ENCODE measurements around the gene AHNAK.

Gene AHNAK

GRCh38 chr11:62402960-62403730 lies 143.5 kb downstream of the AHNAK start:
- no peak for DNase-seq (ENCODE audit: low spot score)

GRCh38 chr11:62402226-62402959 lies 144.2 kb downstream of the AHNAK start:
- no peak for DNase-seq (ENCODE audit: low spot score)

GRCh38 chr11:62401811-62402210 lies 144.8 kb downstream of the AHNAK start:
- DNase-seq (ENCODE audit: low spot score): no peak

- DNase-seq (ENCODE audit: low spot score): no peak
Observed at GRCh38 chr11:62401356-62401755, 145.2 kb downstream of the AHNAK start.

- DNase-seq (ENCODE audit: low spot score): peak; percentile 50
Observed at GRCh38 chr11:62400760-62401159, 145.8 kb downstream of the AHNAK start.

GRCh38 chr11:62400281-62400680 lies 146.3 kb downstream of the AHNAK start:
- DNase-seq (ENCODE audit: low spot score): no peak

GRCh38 chr11:62399878-62400266 lies 146.7 kb downstream of the AHNAK start:
- no peak for DNase-seq (ENCODE audit: low spot score)

- DNase-seq (ENCODE audit: low spot score): no peak
Observed at GRCh38 chr11:62399172-62399877, 147.3 kb downstream of the AHNAK start.

- no peak for DNase-seq (ENCODE audit: low spot score)
Observed at GRCh38 chr11:62398011-62398994, 148.3 kb downstream of the AHNAK start.

GRCh38 chr11:62395885-62396551 lies 150.6 kb downstream of the AHNAK start:
- DNase-seq (ENCODE audit: low spot score): no peak

- DNase-seq (ENCODE audit: low spot score): peak; percentile 84
Observed at GRCh38 chr11:62394825-62395538, 151.6 kb downstream of the AHNAK start.

GRCh38 chr11:62393735-62394134 lies 152.9 kb downstream of the AHNAK start:
- DNase-seq (ENCODE audit: low spot score): no peak

GRCh38 chr11:62393061-62393611 lies 153.5 kb downstream of the AHNAK start:
- DNase-seq (ENCODE audit: low spot score): no peak

GRCh38 chr11:62392506-62392905 lies 154.1 kb downstream of the AHNAK start:
- no peak for DNase-seq (ENCODE audit: low spot score)

GRCh38 chr11:62391642-62392425 lies 154.8 kb downstream of the AHNAK start:
- DNase-seq (ENCODE audit: low spot score): no peak

- DNase-seq (ENCODE audit: low spot score): no peak
Observed at GRCh38 chr11:62390722-62391121, 155.9 kb downstream of the AHNAK start.

GRCh38 chr11:62390237-62390636 lies 156.4 kb downstream of the AHNAK start:
- DNase-seq (ENCODE audit: low spot score): no peak

- no peak for DNase-seq (ENCODE audit: low spot score)
Observed at GRCh38 chr11:62388999-62389398, 157.6 kb downstream of the AHNAK start.

- DNase-seq (ENCODE audit: low spot score): no peak
Observed at GRCh38 chr11:62387381-62387780, 159.2 kb downstream of the AHNAK start.
